ENCODE results near the gene ANKRD33.

ANKRD33 gene, protein sequence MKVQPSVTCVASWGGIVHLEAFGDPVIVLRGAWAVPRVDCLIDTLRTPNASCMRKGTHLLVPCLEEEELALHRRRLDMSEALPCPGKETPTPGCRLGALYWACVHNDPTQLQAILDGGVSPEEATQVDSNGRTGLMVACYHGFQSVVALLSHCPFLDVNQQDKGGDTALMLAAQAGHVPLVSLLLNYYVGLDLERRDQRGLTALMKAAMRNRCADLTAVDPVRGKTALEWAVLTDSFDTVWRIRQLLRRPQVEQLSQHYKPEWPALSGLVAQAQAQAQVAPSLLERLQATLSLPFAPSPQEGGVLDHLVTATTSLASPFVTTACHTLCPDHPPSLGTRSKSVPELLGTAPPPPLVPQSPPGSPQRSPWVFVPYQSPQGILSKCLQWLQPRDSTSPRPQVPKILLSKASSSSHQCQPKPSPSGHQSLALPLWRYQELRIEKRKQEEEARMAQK

DNA sequence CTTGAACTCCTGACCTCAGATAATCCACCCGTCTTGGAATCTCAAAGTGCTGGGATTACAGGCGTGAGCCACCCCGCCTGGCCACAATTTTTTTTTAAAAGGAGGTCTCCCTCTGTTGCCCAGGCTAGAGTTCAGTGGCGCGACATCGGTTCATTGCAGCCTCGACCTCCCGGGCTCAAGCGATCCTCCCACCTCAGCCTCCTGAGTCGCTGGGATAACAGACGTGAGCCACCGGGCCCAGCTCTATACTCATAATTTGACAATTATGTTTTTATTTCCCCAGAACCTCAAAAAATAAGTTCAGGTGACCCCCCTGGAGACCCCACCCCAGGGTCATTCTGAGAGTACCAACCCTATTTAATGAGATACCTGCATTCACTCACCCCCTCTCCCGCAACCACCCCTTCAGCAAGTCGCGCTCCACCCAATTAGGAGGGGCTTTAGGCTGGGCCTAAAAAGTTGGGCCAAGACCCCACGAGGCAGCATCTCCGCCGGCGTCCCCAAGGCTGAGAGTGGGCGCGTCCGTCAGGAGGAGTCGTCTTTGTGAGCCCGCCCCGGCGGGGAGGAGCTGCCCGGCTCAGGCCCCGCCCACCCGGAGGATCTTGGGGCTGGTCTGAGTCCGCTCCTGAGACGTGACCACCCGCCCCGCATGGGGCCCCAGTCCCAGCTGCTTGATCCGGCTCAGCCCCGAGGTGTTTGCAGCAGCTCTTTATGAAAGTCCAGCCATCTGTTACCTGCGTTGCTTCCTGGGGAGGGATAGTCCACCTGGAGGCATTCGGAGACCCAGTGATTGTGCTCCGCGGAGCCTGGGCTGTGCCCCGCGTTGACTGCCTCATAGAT, at the start of gene ANKRD33:
ANKRD33 (plus strand) TSS at position 628 of the 840 bp plus-strand sequence; CDS start at position 712, 84 bp downstream.
- in situ Hi-C loops (cut with MboI; ENCODE audit: low sequenced_read_pairs): no loop called here

- in situ Hi-C loops (cut with MboI; ENCODE audit: low sequenced_read_pairs): no loop called here
These were observed 49.1 kb upstream of the ANKRD33 start for GRCh38 chr12:51838762-51839161.

DNA sequence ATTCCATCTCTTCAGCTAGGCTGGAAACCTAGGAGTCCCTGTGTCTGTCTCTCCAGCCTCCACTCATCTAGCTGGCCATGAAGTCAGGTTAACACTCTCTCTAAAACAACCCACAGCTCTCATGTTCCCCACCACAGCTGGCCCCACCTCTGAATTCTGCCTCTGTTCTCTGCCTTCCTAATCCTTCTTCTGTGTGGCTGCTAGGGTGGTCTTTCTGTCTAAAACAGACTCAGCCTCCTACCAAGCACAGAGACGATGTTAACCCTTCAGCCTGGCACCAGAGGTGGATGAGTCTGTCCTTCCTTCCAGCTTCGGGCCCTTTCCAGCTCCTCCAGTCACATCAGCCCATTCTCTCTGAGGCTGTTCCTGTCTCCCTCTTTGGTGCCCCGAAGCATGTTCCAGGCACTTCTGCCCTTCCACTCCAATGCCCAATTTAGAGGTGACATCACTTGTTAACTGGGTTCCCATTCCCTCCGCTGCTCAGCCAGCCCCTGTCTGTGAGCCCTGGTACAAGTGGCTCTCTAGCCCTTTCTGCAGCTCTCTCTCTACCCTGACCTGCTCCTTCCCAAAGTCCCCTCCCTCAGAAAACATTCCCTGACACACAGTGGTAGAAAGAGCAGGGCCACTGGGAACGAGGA, 48.5 kb upstream of the ANKRD33 start:
- in situ Hi-C loops (cut with MboI; ENCODE audit: low sequenced_read_pairs): no loop called here

DNA sequence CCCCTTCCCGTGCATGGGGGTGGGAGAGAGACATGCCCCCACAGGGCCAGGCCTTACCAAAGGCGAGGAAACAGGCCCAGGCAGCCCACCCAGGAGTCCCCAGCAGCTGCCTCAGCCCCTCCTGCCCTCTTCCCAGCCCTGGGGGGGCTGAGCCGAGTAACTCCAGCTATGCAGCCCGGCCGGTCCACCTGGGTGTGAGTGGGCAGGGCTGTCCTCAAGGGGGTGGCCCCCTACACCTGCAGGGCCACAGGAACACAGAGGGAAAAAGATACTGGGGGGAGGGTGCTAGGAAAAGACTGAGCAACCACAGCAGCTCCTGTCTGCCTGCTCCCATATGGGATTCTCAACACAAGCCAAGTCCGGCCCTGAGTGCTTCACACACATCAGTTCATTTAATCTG, 46.9 kb upstream of the ANKRD33 start:
- in situ Hi-C loops (cut with MboI; ENCODE audit: low sequenced_read_pairs): no loop called here

- in situ Hi-C loops (cut with MboI; ENCODE audit: low sequenced_read_pairs): no loop called here
These were observed 46.2 kb upstream of the ANKRD33 start for GRCh38 chr12:51841727-51842126.

GRCh38 chr12:51844854-51845253, 43.0 kb upstream of the ANKRD33 start:
- in situ Hi-C loops (cut with MboI; ENCODE audit: low sequenced_read_pairs): no loop called here

GRCh38 chr12:51845482-51845881, 42.4 kb upstream of the ANKRD33 start:
- in situ Hi-C loops (cut with MboI; ENCODE audit: low sequenced_read_pairs): no loop called here

GRCh38 chr12:51846271-51846691, 41.6 kb upstream of the ANKRD33 start:
- in situ Hi-C loops (cut with MboI; ENCODE audit: low sequenced_read_pairs): no loop called here

DNA sequence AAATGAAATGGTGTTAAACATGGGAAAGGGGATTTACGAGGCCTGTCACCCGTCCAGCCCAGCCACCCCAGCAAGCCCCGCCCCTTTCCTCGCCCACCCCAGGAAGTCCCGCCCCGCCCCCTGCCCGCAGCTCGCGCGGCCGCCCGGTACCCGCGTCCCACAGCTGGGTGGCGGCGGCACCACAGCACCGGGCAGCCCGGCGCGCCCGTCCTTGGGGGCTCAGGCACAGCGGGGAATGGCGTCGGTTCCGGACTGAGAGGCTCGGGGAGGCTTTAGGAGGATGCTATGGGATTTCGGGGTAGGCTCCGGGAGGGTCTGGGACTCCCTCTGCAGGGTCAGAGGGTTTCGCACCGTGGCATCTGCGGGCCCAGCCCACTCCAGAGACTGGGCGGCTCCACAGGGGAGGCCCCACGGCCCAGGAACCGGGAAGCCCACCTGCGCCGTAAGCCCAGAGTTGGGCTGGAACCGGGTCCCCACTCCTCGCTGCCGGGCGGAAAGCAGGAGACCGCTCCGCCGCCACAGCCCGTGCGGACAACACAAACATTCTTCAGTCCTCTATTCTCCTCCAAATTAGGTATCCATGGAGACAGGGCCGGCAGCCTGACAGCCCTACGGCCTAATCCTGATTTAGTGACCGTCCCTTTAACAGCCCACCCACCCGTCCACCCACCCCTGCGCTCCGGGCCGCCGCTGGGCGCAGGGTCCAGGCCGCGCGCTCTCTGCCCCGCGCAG, 40.8 kb upstream of the ANKRD33 start:
- in situ Hi-C loops (cut with MboI; ENCODE audit: low sequenced_read_pairs): no loop called here

- in situ Hi-C loops (cut with MboI; ENCODE audit: low sequenced_read_pairs): no loop called here
These were observed 40.1 kb upstream of the ANKRD33 start for GRCh38 chr12:51847643-51848325.

- in situ Hi-C loops (cut with MboI; ENCODE audit: low sequenced_read_pairs): no loop called here
These were observed 39.6 kb upstream of the ANKRD33 start, which contains the start of gene FIGNL2 for GRCh38 chr12:51848326-51848727. FIGNL2 (minus strand) TSS chr12:51848718; CDS start chr12:51822413, 26,305 bp downstream.

GRCh38 chr12:51848841-51849735, 38.8 kb upstream of the ANKRD33 start:
- in situ Hi-C loops (cut with MboI; ENCODE audit: low sequenced_read_pairs): no loop called here

GRCh38 chr12:51850081-51850964, 37.6 kb upstream of the ANKRD33 start:
- in situ Hi-C loops (cut with MboI; ENCODE audit: low sequenced_read_pairs): no loop called here

DNA sequence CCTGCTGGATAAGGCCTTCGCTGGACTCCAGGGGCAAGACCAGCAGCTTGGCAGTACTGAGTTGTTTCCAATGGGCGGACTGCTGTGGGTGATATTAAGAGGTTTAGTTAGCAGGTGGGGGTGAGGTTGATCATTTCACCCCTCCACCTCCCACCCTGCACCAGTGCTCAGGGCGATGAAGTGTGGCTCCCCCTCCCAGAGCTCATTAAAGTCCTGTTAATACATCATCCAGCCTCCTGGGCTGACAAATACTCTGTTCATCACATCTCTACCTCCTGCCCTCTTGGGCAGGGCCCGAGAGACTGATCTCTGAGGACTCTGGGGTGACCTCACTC, 37.0 kb upstream of the ANKRD33 start:
- in situ Hi-C loops (cut with MboI; ENCODE audit: low sequenced_read_pairs): no loop called here

DNA sequence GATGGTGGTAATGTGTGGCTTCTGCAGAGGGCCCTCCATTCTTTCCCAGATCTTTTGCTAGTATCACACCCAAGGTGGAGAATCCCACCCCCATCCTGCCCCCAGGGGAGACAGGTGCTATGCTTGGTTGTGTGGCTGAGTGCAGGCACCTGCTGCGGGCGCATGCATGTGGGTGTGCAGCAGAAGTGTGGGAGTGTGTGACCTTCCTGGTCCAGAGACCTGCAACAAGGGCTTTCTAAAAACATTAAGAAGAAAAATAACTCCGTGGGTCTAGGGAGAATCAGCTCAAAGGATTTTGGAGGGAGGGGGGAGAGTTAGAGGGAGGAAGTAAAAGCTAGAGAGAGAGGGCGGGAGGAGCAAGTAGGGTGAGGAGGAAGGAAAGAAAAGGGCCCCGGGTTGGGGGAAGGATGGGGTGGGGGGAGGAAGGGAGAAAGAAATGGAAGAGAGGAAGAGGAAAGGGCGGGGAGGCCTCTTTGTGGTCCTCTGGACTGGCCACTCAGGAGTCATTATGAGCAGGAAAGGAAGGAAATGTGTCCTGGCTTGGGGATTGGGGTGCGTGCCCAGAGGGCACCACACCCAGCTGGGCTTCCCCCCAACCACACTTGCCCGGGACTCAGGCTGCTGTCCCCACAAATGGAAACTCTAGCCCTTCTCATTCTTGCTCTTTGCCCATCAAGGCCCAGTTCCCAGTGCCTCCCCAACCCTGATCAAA, 36.3 kb upstream of the ANKRD33 start:
- in situ Hi-C loops (cut with MboI; ENCODE audit: low sequenced_read_pairs): no loop called here

DNA sequence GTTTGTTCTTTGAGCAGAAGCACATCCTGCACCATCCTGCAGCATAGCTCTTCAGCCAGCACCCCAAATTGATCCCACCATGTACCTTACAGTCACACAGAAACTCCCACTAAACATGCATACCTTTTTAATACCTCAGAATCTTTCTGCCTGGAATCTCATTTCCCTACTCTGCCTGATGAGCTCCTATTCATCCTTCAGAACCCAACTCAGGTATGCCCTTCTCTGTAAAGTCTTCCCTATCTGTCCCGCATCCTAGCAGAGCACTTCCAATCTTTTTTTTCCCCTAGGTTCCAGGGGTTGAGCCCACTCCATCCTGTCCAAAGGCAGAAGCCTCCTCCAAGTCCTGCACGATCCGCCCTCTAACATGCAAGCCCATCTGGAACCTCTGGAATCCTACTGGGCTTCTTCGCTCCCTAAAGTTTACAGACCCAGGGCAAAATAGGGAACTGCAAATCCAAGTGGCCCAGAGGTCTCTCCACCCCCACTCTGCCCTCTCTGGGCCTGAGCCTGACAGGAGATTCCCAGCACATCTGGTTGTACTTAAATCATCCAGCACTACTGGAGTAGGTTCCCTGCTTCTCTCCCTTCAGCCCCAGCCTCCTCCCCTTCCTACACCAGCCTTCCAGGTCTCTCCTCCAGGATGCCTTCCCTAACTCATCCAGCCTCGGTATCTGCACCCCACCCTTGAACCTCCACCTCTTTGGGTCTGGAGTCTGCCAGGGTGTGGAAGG, 35.3 kb upstream of the ANKRD33 start:
- in situ Hi-C loops (cut with MboI; ENCODE audit: low sequenced_read_pairs): no loop called here
